HG02970 (cell line): ENCODE data around the gene CNNM4.

Experiments used
- ATAC-seq: cut with Tn5 transposase; IDR thresholded peaks from one replicate; pipeline ENCODE4 v1.9.1; 2021; ENCODE audit warnings: mild to moderate bottlenecking, moderate library complexity, moderate number of reproducible peaks; ENCODE audit not compliant: unreplicated experiment, low FRiP score

The CNNM4 gene

DNA sequence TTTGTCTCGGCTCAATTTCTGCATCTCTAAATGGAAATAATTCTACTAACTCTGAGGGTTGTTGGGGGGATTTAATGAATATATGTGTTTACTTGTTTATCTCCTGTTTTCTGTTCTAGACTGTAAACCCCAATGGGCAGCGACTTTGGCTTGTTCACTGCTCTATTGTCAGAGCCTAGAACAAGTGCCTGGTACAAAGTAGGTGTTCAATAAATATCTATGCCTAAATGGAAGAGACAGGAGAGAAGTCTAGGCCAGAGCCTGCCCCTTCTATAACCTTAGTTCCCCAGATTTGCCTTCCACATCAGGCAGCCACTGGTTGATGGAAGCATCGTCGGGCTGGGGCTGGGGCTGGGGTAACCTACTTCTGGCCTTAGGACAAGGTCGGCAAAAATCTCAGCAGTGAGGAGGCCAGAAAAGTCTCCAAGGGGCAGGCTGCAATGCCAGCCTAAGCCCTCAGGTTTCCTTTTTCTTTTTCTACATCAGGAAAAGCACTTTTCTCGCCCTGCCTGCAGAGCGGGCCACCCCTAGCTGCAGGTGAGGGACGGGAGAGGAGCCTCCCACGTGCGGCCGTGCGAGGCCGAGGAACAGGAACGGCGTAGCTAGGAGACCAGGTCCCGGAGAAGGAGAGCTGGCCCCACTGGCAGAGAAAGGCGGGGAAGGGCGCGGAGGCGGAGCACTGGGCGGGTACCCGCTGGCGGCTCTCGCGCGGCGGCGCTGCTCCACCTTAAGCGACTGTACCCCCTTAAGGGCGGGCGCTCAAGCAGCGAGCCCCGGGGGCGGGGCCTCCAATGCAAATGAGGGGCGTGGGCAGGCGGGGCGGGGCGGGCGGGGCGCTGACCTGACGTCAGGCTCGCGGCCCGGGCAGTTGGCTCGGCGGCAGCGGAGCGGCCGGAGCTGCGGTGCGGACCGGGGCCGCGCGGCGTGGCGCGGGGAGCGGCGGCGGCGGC, at the start of gene CNNM4:
TSS of gene CNNM4 (plus strand) at position 867 of the 950 bp plus-strand sequence. CDS start 98 bp downstream, outside the sequence.
- peak; percentile 72 for ATAC-seq

DNA sequence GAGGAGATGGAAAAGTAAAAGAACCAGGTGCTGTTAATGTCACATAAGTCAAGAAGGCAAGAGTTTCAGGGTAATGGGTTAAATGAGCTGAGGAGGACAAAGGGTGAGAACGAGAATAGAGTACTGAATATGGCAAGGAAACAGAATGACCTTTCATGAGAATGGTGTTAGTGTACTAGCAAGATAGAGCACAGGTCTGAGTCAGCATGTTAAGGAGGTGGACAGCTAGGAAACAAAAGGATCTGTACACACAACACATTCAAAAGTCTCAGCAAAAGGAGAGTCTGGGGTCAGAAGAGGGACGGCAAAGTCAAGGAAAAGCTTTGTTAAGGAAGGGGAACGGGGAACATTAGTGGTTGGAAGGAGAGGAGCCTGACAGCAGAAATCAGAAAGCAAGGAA, 49.7 kb upstream of the CNNM4 start:
- ATAC-seq, result no peak

DNA sequence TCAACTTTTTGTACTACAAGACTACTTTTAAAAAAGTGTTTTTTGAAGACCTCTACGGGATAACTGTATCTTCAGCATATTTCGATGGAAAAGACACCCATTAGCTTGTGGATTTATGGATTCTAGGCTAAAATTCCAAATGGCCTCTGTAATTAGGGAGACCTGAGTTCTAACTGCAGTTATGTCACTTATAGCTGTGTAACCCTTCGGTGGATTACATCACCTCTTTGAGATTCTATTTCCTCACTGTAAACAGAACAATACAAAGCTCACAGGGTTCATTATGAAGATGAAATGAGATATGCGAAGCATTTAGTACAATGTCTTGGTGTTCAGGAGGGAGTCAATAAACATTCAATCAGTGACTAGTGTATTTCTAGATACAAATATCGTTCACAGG, 45.0 kb upstream of the CNNM4 start:
- no peak for ATAC-seq

DNA sequence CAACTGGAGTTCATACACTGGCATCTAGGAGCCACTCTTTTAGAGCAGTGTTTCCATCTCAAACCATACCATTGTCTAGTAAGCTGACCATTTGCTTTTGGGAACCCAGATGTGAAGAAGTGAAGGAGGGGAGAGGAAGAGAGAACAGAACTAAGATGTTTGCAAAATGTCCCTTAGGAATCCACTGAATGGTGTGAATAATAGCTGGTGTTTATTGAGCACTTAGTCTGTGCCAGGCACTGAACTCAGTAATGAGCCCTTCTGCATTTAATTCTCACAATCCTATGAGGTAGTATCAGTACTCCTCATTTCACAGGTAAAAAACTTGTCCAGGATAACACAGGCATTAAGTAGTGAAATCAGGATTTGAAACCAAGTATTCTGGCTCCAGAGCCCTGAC, 44.3 kb upstream of the CNNM4 start:
- no peak for ATAC-seq

DNA sequence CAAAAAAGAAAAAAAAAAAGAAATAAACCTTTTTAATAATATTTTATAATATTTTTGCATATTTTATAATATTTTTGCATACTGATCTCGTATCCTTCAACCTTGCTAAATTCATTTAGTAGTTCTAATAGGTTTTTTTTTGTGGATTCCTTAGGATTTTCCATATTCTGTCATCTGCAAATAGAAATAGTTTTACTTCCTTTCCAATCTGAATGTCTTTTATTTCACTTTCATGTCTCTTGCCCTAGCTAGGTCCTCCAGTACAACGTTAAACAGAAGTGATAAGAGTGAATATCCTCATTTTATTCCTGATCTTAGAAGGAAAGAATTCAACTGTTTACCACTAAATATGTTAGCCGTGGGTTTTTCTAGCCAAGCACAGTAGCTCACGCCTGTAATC, 34.6 kb upstream of the CNNM4 start:
- ATAC-seq, result no peak

DNA sequence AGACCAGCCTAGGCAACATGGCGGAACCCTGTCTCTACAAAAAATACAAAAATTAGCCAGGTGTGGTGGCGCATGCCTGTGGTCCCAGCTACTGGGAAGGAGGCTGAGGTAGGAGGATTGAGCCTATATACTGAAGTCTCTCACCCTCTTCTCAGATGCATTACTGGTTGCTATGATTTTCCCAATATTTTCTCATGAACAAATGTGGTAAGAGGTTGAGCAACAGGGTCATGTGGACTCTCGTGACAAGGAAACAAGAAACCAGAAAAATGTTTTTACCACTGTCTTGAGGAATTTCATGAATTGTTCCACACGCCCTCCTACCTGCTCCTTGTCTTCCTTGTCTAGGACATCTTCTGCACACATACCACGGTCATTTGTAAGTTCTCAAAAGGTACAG, 33.3 kb upstream of the CNNM4 start:
- ATAC-seq, result no peak

DNA sequence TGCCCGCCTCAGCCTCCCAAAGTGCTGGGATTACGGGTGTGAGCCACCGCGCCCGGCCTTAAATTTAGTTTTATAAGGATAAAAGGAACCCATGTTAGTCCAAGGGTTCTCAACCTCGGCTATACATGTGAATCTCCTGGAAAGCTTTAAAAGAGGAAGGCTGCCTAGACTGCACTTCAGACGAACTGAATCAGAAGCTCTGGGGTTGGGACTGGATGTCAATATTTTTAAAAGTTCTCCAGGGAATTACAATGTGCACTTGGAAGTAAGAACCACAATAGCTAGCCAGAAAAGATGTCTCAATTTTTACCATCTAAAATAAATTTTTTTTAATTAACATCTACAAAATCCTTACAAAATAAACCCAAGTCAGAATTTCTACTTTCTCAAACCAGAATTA, 31.0 kb upstream of the CNNM4 start:
- no peak for ATAC-seq

DNA sequence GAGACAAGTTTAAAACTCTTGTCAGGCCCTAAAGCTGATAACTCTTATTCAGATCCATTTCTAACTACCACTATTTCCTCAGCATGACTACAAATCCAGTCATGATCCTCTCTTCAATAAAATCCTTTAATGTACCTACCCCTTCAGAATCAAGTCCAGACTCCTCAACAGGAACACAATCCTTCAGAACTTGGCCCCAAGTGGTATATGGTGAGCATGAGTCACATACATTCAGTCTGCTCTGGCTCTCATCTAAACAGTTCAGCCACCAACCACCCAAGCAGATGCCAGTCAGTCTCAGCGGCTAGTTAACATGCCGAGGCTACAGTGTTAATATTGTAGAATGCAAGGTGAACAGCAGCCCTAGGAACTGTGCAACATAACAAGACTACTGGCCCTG, 30.5 kb upstream of the CNNM4 start:
- ATAC-seq, result no peak

DNA sequence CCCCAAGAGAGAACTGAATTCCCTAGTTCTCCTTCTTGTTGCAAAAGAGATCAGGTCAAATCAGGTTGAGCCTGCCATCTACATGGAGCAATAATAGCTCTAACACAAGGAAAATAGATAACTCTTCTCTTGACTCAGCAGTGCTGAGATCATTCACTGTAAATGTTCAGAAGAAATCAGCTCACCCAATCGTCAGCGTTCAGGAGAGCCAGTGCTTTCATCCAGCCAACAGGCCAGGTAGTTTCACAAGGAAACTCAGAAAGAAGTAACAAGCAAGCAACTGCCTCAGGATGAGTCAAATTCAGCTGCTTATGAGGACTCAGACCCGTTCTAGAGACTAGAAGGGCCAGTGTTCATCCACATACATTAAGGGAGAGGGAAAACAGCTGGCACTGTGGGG, 26.8 kb upstream of the CNNM4 start:
- no peak for ATAC-seq

DNA sequence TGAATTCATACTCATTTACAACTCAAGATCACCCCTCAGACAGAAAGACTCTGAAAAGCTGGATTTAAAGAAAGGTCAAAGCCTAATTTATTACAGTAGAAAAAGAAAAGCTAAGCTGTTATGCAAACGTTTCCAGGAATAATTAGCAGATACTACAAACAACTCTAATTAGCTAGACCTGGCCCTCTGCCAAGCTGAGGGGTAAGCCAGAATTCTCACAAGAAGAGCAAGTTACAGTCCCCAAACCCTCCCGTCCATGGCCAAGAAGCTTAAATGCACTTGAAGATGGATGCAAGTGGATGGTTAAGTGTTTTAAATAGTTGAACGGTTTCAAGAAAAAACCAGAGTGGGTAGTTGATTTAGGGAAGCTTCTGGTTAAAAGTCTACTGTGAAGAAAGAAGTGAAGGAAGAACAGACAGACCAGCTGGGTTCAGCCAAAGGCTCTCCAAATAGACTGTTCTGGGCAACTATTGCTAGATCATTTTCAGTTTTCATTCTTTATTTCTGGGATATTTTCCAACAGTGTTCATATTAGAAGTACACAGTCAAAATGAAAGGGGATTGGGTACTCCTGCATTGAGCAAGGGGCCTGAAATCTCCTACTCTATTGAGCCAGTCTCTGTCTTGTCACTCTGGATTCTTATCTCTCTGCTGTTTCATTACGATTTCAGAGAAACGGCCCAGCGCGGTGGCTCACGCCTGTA, 25.7 kb upstream of the CNNM4 start:
- no peak for ATAC-seq

DNA sequence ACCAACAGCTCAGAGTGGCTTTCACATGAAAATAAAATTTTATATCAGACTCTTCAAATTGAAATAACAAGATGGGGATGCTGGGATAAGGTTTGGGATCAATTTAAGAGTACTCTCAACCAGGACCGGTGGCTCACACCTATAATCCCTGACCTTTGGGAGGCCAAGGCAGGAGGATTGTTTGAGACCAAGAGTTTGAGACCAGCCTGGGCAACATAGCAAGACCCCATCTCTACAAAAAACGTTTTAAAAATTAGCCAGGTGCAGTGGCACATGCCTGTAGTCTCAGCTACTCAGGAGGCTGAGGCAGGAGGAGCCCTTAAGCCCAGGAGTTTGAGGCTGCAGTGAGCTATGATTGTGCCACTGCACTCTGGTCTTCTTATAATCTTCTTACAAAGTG, 23.5 kb upstream of the CNNM4 start:
- no peak for ATAC-seq

DNA sequence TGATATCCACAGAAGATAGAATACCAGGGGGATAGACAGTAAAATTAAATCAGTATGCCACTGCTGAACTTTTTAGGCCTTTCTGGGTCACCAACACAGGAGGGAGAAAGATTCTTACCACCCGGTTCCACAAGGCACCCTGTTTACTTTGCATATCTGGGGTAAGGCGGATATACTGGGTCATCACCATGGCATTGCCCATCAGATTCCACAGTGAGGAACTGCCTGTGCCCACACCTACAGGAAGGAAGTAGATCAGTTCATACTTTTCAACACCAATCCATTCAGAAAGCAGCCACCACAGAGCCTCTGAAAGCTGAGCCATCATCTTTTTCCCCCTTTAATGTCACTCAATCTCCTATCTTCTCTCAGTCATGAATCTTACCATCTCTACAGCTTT, 22.9 kb upstream of the CNNM4 start:
- no peak for ATAC-seq

DNA sequence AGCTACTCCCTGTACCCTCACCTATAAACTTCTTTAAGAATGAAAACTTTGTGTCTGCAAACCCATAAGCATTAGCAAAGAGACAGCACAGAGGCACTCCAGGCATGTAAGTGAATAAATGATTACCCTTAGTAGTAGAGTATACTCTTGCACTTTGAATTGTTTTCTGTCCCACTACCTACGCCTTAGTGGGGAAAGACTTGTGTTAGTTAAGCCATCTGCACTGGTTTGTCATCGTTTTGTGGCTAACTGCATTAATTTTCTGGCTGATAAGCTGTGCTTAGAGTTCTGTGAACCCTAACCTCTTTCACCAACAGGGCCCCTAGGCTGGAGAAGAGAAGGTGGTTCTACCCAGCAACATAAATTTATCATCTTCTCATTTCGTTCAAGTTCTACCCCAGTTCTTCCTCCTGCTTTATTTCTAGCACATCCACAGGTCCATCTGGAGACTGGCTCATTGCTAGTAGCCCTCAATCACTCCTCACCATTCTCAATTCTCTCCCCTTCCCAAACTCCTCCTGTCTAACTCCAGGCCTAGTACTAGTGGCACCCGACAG, 21.5 kb upstream of the CNNM4 start:
- no peak for ATAC-seq

DNA sequence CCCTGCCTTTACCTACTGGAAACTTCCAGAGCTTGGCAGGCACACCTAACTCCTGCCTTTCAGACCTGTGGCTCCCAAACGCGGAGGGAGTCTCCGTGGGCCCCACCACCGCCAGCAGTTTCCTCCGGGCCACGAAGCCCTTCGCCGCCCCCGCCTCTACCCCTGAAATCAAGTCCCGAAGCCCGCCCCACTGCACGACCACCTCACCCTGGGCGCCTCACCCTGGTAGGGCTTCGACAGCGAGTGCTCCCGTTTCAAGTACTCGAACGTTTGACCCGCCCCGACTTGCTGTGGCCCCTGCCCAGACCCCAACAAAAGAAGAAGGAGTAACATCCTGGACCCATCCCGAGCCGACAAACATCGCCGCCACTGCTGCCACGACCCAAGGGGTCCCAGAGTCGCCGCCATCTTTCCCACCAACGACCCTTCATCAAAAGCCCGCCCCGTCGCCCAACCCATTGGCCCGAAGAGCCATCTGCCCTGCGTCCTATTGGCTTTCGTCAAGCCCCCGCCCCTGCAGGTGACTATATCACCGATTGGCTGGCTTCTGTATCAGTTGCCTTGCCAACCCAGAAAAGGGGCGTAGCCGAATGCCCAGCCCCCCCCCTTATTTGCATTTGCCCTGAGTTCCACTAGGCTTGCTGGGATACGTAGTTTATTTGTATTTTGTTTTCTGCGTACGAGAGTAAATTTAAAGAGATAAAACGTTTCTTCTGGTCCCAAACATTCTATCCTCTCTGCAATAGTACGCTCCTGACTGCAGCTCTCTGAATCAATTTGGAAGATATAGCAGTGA, 20.9 kb upstream of the CNNM4 start, which contains the start of gene LMAN2L:
TSS of gene LMAN2L (minus strand) at position 432 of the 796 bp plus-strand sequence. CDS start at position 408, 24 bp downstream.
- ATAC-seq, result peak; percentile 97

DNA sequence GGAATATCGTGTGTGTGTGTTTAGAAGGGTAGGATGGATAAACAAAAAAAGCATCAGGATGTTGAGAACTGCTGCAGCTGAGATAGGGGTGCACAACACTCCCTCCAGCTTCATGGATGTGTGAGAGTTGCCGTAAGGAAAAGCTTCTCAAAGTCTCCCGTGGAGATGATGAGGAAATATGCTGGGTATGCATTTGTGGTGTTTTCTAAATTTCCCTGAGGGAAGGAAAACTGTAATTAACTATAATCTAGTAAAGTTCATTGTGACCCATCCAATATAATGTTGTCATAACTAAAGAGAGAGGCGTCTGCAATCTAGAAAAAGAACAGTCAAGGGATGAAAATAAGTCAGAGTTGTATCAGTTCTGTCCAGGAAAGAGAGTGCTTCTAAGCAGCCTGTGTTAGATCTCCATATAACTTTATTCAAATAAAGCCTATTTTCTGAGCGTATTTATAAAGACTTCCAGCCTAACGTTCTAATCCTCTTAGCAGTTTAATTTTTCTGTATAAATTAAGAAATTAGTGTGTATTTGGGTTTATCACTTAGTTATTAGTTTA, 13.6 kb upstream of the CNNM4 start:
- ATAC-seq, result no peak

DNA sequence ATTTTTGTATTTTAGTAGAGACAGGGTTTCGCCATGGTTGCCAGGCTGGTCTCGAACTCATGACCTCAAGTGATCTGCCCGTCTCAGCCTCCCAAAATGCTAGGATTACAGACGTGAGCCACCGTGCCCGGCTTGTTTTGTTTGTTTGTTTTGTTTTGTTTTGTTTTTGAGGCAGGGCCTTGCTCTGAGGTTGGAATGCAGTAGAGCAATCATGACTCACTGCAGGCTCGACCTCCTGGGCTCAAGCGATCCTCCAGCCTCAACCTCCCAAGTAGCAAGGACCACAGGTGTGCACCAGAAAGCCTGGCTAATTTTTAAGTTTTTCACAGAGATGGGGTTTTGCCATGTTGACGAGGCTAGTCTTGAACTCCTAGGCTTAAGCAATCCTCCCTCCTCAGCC, 8.9 kb upstream of the CNNM4 start:
- ATAC-seq, result no peak

DNA sequence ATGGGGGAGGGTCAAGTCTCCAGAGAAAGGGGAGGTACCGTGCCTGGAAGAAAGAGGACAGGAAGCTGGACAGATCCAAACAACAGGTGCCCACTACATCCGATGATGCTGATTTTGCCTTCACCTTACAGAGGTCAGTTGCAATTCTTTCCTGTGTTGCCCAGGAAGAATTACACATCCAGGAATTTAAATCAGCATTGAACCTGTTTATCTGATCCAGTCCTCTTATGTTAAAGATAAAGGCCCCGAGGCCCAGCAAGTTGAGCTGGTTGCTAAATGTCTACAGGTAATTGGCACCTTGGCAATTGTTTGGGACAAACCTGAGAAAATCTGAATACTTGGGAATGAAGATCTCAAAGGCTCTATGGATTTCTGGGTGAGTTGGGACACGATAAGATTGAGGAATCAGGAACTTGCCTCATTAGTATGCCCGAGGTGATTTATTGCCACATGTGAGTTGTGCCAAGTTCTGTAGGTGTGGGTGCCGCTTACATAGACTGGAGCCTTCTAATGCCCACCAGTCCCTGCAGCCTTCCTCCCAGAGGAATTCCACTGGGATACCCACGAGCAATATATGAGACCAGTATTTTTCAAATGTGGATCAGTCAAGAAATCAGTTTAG, 6.9 kb upstream of the CNNM4 start:
- no peak for ATAC-seq

DNA sequence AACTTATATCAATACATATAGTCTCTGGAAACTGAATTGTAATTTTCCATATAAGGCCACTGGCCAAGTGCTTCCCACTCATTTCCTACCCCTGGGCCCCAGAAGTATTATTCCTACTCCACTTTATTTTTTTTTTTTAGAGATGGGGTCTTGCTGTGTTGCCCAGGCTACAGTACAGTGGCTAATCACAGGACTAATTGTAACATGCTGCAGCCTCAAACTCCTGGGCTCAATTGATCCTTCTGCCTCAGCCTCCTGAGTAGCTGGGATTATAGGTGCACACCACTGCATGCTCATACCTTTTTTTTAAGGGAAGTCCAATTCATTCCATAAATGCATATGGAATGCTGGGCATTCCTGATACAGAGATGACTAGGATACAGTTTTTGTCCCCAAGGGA, 6.4 kb upstream of the CNNM4 start:
- no peak for ATAC-seq

DNA sequence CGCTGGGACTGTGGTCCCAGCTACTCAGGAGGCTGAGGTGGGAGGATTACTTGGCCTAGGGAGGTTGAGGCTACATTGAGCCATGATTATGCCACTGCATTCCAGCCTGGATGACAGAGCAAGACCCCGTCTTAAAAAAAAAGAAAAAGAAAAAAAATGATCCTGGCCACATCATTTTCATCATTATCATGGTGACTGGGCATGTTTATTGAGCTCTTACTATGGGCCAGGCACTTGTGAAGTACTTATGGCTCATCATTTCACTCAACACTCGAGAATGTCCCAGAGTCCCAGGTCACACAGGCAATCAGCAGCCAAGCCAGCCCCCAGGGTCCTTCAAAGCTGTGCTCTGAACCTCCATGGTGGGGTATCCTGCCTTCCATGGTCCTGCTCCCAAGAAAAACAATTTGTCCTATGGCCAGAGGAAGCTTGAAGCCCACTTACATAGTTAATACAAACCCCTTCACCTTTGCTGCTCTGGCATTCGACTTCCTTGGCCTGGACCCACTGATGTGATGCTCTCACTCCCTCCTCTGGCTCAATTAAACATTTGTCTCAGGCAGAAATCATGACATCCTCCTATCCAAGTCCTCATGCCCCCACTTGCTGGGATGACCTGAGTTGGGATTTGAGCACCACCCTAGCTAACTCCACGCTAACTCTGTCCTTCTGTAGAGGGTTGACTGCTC, 3.8 kb upstream of the CNNM4 start:
- ATAC-seq, result no peak
